ENCODE results near the gene SLC6A8. TPM values are rescaled to one million over a fixed set of nuclear protein-coding genes. Genes with fewer than 3 reads are reported as not detected.
A peak's percentile ranks its signal among the peaks of the same experiment; 100 is the strongest.

SLC6A8 gene
- total RNA-seq, 1 donor from 2014 or later = 125 TPM

DNA sequence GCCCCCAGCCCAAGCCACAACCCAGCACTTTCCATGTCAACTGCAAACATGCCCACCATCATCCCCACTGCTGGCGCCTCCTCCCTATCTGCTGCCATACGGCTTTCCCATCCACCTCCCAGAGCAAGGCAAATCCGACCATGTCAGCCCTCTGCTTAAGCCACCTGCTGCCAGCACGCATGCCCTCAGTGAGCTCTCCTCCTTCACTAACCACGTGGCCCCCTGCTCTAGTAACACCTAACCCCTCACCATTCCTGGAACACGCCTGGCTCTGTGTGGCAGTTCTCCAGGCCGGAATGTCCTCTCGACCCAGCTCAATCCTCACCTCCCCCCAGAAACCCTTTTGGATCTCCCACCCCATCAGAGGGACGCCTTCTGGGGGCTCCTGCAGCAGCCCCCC is 19.1 kb downstream of the SLC6A8 start:
- H3K27ac Mint-ChIP-seq (ENCODE audit: unreplicated experiment) = no peak overlapping the region
- peaks cover 3% of the 10 kb centered on the region for H3K36me3 Mint-ChIP-seq (ENCODE audit: low read depth)
- H3K9me3 Mint-ChIP-seq = no peaks in the 10 kb centered on the region
- no peaks in the 10 kb centered on the region for H3K27me3 Mint-ChIP-seq (ENCODE audit: low read depth)
- TF ChIP-seq, protein P1, sequence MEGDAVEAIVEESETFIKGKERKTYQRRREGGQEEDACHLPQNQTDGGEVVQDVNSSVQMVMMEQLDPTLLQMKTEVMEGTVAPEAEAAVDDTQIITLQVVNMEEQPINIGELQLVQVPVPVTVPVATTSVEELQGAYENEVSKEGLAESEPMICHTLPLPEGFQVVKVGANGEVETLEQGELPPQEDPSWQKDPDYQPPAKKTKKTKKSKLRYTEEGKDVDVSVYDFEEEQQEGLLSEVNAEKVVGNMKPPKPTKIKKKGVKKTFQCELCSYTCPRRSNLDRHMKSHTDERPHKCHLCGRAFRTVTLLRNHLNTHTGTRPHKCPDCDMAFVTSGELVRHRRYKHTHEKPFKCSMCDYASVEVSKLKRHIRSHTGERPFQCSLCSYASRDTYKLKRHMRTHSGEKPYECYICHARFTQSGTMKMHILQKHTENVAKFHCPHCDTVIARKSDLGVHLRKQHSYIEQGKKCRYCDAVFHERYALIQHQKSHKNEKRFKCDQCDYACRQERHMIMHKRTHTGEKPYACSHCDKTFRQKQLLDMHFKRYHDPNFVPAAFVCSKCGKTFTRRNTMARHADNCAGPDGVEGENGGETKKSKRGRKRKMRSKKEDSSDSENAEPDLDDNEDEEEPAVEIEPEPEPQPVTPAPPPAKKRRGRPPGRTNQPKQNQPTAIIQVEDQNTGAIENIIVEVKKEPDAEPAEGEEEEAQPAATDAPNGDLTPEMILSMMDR (conservative IDR thresholded peaks at IDR 0.05) = no peak
- no peak for DNase-seq (ENCODE audit: low read depth, low spot score)
- H3K4me3 Mint-ChIP-seq = no peak overlapping the region
- H3K4me1 Mint-ChIP-seq = peaks cover 6% of the 10 kb centered on the region

DNA sequence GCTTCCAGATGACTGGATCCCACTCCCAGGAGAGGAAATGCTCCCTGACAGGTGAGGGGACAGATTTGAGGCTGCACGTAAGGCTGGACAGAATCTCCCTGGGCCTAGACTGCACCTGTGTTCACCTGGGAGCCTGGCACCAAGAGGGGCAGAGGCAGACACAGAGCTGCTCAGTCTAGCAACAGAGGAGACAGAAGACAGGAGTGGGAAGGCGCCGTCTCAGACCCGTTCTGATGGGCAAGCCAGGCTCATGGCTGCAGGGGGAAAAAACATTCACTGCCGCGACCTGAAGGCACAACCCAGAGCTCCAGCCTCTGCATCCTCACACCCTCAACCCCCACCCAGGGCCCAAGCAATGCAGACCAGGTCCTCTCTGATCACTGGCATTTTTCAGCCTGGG is 19.7 kb downstream of the SLC6A8 start:
- TF ChIP-seq, protein P1 (conservative IDR thresholded peaks at IDR 0.05) = no peak
- Mint-ChIP-seq H3K27ac (ENCODE audit: unreplicated experiment) (no peak overlapping the region), H3K9me3 (no peaks in the 10 kb centered on the region), H3K27me3 (ENCODE audit: low read depth) (no peaks in the 10 kb centered on the region), H3K4me1 (peaks cover 6% of the 10 kb centered on the region), H3K4me3 (no peak overlapping the region), H3K36me3 (ENCODE audit: low read depth) (peaks cover 3% of the 10 kb centered on the region)
- DNase-seq (ENCODE audit: low read depth, low spot score) = no peak

DNA sequence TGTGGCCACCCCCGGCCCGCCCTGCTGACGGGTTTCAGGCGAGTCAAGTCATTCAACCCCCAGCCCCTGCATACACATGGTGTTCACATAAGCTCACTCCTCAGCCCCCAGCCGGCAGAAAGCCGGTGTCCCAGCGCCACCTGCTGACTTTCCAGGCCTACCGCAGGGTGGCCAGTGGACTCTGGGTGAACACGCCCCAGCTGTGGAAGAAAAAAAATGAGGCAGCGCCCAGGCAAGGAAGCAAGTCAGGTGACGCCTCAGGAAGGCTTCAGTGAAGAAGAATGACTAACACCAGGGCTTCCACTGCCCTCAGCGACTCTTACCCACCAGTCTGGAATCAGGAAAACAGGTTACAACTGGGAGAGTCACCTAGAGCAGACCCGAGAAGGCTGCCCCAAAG is 20.7 kb downstream of the SLC6A8 start:
- TF ChIP-seq, protein P1 (conservative IDR thresholded peaks at IDR 0.05) = peak; percentile 70
- no peaks in the 10 kb centered on the region for H3K27me3 Mint-ChIP-seq (ENCODE audit: low read depth)
- no peak overlapping the region for H3K4me3 Mint-ChIP-seq
- no peak overlapping the region for H3K27ac Mint-ChIP-seq (ENCODE audit: unreplicated experiment)
- H3K4me1 Mint-ChIP-seq = peaks cover 6% of the 10 kb centered on the region
- H3K9me3 Mint-ChIP-seq = no peaks in the 10 kb centered on the region
- peak; percentile 62 for DNase-seq (ENCODE audit: low read depth, low spot score)
- H3K36me3 Mint-ChIP-seq (ENCODE audit: low read depth) = peaks cover 5% of the 10 kb centered on the region

DNA sequence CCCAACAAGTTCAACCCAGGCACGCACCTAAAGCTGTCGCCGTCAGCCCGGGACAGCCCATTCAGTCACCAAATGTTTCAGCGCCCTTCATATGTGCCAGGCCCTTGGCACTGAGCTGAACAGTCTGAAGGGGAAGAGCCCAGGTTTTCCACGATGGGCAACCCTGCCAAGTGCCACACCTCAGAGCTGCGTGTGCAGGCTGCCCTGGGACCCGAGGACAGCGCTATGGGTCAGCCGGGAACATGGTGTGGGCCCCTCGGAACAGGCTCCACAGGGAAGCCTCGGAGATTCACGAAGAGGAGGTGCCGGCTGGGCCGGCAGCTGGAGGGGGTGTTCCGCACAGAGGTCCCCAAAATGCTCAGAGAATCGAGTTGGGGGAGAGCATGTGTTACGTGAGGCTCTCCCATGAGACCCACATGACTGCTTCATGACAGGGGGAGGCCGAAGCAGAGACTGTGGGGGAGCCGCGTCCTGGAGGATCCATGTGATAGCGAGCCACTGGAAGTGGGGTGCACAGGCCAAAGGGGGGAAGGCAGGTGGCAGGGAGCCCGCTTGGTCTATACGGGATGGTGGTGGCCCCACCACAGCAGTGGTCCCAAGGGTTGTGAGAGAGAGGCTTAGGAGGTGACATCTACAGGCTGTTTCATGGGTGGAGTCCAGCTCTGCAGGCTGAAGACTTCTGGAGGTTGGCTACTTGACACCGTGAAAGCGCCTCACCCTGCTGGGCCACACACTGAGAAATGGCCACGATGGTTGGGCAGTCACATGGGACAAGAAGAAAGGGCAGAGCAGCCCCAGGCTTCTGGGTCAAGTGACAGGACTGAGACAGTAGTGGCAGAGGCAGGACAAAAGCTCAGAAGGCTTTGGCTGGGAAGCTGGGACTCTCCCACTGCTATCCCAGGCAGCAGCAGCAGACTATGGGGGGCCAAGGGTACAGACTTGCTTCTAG is 22.3 kb downstream of the SLC6A8 start:
- no peak for DNase-seq (ENCODE audit: low read depth, low spot score)
- Mint-ChIP-seq H3K36me3 (ENCODE audit: low read depth) (peaks cover 11% of the 10 kb centered on the region), H3K27ac (ENCODE audit: unreplicated experiment) (no peak overlapping the region), H3K9me3 (no peaks in the 10 kb centered on the region), H3K4me3 (no peak overlapping the region), H3K4me1 (peaks cover 6% of the 10 kb centered on the region), H3K27me3 (ENCODE audit: low read depth) (no peaks in the 10 kb centered on the region)
- TF ChIP-seq, protein P1 (conservative IDR thresholded peaks at IDR 0.05) = no peak

DNA sequence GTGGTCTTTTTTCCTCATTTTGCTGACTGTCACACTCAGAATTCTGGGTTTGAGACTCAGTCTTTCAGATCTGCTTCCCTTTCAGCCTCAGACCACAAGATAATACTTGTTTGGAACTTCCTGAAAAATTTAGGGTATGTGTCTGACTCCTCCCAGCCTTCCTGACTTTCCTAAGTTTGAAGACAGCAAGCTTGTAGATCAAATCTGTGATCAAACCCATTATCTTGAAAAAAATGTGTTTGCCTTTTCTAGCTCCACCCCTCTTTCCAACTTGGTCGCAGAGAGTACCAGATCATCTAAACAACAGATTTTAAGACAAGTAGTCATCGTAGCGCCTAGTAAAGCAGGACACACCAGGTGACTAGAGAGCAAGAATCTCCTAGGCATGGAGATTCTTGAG is 26.5 kb downstream of the SLC6A8 start:
- peaks cover 17% of the 10 kb centered on the region for H3K36me3 Mint-ChIP-seq (ENCODE audit: low read depth)
- no peak for DNase-seq (ENCODE audit: low read depth, low spot score)
- no peak overlapping the region for H3K27ac Mint-ChIP-seq (ENCODE audit: unreplicated experiment)
- no peak overlapping the region for H3K4me3 Mint-ChIP-seq
- H3K4me1 Mint-ChIP-seq = no peaks in the 10 kb centered on the region
- H3K27me3 Mint-ChIP-seq (ENCODE audit: low read depth) = no peaks in the 10 kb centered on the region
- H3K9me3 Mint-ChIP-seq = no peaks in the 10 kb centered on the region
- TF ChIP-seq, protein P1 (conservative IDR thresholded peaks at IDR 0.05) = no peak

Data from neural crest cell (in vitro differentiated cells).